K562 (cell line): ENCODE data around the gene PUSL1. TPM values are rescaled to one million over a fixed set of nuclear protein-coding genes. Genes with fewer than 3 reads are reported as not detected.
A peak's percentile ranks its signal among the peaks of the same experiment; 100 is the strongest.

ENCODE experiments used
- BMI1 ChIP-seq: fragments of 150-350 bp; IDR thresholded peaks from 2 replicates; pipeline ENCODE4 v1.6.1; 2014; ENCODE audit warnings: low read length
- ETV5 ChIP-seq: sonication (generic); formaldehyde crosslinking; IDR thresholded peaks from 2 replicates; pipeline ENCODE4 v1.4.0; 2020; ENCODE audit warnings: low read depth, mild to moderate bottlenecking, missing genetic modification reagents
- KDM1A ChIP-seq, 2 experiments: fragments of 450-650 bp; IDR thresholded peaks; 2 replicates each; pipeline ENCODE4 v1.6.1; 2016; ENCODE audit warnings: mild to moderate bottlenecking in 2 of 2
- L3MBTL2 ChIP-seq: fragments of 450-650 bp; IDR thresholded peaks from 2 replicates; pipeline ENCODE4 v1.6.1; 2016; ENCODE audit warnings: mild to moderate bottlenecking, moderate library complexity
- ZFPM2 ChIP-seq: fragments of 250-450 bp; sonication (Bioruptor Pico); IDR thresholded peaks from 2 replicates; pipeline ENCODE4 v1.5.1; 2022; ENCODE audit warnings: mild to moderate bottlenecking
- ZNF224 ChIP-seq: sonication (generic); formaldehyde crosslinking; IDR thresholded peaks from 2 replicates; pipeline ENCODE4 v1.8.0; 2022; ENCODE audit warnings: mild to moderate bottlenecking, missing genetic modification reagents
- polyA plus RNA-seq, 8 experiments: library from polyadenylated mRNA; depleted of rRNA in 4 of 8; stranded (reverse) in 5 of 8; unstranded in 3 of 8; fragments of >200 nt; fragmentation: Nextera tagmentation in 2 of 8; fragmentation: Illumina TruSeq in 1 of 8; extraction: Ambion mirVana in 2 of 8; extraction: Trizol in 1 of 8; gene quantifications; 2 replicates each; pipeline versions ENCODE4 v1.2.1 to v1.2.3, GENCODE V29; 2011 to 2014; ENCODE audit warnings: inconsistent platforms in 1 of 8, missing spikeins in 1 of 8
- total RNA-seq, 7 experiments: library from RNA; depleted of rRNA in 6 of 7; stranded (reverse); fragments of >200 nt in 6 of 7; fragmentation: Illumina TruSeq in 2 of 7; extraction: Trizol in 2 of 7; gene quantifications; 2 replicates each; pipeline versions ENCODE4 v1.2.1 to v1.2.3, GENCODE V29; 2011 to 2021; ENCODE audit warnings: low replicate concordance in 1 of 7
- TF ChIP-seq, protein P1 (sequence below): fragments of 450-650 bp; IDR thresholded peaks from 2 replicates; pipeline ENCODE4 v1.6.1; 2016; ENCODE audit warnings: mild to moderate bottlenecking, moderate library complexity
- TF ChIP-seq, protein P2 (sequence below): sonication (generic); formaldehyde crosslinking; IDR thresholded peaks from 2 replicates; pipeline ENCODE4 v1.9.0; 2022; ENCODE audit warnings: mild to moderate bottlenecking, missing genetic modification reagents
- TF ChIP-seq, protein P3 (sequence below): fragments of 250-450 bp; sonication (Bioruptor Pico); IDR thresholded peaks from 2 replicates; pipeline ENCODE4 v1.4.0; 2020; ENCODE audit warnings: borderline replicate concordance
- TF ChIP-seq, protein P4 (sequence below): fragments of 250-450 bp; sonication (Bioruptor Pico); IDR thresholded peaks from 2 replicates; pipeline ENCODE4 v1.8.0; 2022; ENCODE audit warnings: moderate library complexity, mild to moderate bottlenecking, inconsistent platforms

Gene PUSL1
- total and polyA plus RNA-seq, 9 of the 15 experiments (the other 6 are each of a cell fraction or from before 2014, with no cell fraction given) = 0.62 to 86.9 (median 13.6) TPM

DNA sequence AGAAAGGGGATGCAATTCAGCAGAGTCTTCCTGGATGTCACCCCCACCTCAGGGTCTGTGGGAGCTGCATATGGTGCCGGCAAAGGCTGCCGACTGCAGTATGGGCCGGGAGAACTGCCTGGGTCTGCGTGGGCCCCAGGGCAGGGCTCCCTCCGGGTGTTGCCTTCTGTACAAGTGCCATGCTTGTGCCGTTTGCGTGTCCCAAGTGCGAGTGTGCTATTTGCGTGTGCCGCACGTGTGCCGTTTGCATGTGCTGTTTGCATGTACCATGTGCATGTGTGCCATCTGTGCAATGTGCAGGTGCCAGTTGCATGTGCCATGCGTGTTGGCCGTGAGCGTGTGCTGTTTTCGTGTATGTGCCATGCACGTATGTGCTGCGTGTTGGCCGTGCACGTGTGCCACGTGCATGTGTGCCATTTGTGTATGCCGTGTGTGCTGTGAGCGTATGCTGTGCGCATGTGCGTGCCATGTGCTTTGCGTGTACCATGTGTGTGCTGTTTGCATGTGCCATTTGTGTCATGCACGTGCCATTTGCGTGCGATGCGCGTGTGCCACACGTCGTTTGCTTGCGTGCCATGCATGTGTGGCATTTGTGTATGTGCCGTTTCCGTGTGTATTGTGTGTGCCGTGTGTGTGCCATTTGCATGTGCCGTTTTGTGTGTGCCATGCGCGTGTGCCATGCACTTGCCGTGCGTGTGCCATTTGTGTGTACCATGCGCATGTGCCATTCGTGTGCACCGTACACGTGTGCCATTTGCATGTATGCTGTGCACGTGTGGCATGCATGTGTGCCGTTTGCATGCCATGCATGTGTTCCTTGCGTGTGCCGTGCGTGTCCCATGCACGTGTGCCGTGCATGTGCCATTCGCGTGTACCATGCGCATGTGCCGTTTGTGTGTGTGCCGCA is 21.2 kb downstream of the PUSL1 start (continued):
- peak in 1 of 2 experiments; percentile 59; a peak in 1 of 4 replicates for TF ChIP-seq KDM1A (IDR thresholded peaks at IDR 0.05)
- TF ChIP-seq ETV5 (CRISPR knock-in tag) = no peak
- TF ChIP-seq, protein P1, sequence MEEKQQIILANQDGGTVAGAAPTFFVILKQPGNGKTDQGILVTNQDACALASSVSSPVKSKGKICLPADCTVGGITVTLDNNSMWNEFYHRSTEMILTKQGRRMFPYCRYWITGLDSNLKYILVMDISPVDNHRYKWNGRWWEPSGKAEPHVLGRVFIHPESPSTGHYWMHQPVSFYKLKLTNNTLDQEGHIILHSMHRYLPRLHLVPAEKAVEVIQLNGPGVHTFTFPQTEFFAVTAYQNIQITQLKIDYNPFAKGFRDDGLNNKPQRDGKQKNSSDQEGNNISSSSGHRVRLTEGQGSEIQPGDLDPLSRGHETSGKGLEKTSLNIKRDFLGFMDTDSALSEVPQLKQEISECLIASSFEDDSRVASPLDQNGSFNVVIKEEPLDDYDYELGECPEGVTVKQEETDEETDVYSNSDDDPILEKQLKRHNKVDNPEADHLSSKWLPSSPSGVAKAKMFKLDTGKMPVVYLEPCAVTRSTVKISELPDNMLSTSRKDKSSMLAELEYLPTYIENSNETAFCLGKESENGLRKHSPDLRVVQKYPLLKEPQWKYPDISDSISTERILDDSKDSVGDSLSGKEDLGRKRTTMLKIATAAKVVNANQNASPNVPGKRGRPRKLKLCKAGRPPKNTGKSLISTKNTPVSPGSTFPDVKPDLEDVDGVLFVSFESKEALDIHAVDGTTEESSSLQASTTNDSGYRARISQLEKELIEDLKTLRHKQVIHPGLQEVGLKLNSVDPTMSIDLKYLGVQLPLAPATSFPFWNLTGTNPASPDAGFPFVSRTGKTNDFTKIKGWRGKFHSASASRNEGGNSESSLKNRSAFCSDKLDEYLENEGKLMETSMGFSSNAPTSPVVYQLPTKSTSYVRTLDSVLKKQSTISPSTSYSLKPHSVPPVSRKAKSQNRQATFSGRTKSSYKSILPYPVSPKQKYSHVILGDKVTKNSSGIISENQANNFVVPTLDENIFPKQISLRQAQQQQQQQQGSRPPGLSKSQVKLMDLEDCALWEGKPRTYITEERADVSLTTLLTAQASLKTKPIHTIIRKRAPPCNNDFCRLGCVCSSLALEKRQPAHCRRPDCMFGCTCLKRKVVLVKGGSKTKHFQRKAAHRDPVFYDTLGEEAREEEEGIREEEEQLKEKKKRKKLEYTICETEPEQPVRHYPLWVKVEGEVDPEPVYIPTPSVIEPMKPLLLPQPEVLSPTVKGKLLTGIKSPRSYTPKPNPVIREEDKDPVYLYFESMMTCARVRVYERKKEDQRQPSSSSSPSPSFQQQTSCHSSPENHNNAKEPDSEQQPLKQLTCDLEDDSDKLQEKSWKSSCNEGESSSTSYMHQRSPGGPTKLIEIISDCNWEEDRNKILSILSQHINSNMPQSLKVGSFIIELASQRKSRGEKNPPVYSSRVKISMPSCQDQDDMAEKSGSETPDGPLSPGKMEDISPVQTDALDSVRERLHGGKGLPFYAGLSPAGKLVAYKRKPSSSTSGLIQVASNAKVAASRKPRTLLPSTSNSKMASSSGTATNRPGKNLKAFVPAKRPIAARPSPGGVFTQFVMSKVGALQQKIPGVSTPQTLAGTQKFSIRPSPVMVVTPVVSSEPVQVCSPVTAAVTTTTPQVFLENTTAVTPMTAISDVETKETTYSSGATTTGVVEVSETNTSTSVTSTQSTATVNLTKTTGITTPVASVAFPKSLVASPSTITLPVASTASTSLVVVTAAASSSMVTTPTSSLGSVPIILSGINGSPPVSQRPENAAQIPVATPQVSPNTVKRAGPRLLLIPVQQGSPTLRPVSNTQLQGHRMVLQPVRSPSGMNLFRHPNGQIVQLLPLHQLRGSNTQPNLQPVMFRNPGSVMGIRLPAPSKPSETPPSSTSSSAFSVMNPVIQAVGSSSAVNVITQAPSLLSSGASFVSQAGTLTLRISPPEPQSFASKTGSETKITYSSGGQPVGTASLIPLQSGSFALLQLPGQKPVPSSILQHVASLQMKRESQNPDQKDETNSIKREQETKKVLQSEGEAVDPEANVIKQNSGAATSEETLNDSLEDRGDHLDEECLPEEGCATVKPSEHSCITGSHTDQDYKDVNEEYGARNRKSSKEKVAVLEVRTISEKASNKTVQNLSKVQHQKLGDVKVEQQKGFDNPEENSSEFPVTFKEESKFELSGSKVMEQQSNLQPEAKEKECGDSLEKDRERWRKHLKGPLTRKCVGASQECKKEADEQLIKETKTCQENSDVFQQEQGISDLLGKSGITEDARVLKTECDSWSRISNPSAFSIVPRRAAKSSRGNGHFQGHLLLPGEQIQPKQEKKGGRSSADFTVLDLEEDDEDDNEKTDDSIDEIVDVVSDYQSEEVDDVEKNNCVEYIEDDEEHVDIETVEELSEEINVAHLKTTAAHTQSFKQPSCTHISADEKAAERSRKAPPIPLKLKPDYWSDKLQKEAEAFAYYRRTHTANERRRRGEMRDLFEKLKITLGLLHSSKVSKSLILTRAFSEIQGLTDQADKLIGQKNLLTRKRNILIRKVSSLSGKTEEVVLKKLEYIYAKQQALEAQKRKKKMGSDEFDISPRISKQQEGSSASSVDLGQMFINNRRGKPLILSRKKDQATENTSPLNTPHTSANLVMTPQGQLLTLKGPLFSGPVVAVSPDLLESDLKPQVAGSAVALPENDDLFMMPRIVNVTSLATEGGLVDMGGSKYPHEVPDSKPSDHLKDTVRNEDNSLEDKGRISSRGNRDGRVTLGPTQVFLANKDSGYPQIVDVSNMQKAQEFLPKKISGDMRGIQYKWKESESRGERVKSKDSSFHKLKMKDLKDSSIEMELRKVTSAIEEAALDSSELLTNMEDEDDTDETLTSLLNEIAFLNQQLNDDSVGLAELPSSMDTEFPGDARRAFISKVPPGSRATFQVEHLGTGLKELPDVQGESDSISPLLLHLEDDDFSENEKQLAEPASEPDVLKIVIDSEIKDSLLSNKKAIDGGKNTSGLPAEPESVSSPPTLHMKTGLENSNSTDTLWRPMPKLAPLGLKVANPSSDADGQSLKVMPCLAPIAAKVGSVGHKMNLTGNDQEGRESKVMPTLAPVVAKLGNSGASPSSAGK = no peak
- no peak for TF ChIP-seq ZFPM2
- no peak for TF ChIP-seq ZNF224 (CRISPR knock-in tag)
- TF ChIP-seq, protein P2, sequence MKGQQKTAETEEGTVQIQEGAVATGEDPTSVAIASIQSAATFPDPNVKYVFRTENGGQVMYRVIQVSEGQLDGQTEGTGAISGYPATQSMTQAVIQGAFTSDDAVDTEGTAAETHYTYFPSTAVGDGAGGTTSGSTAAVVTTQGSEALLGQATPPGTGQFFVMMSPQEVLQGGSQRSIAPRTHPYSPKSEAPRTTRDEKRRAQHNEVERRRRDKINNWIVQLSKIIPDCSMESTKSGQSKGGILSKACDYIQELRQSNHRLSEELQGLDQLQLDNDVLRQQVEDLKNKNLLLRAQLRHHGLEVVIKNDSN = peak; percentile 51
- TF ChIP-seq, protein P3, sequence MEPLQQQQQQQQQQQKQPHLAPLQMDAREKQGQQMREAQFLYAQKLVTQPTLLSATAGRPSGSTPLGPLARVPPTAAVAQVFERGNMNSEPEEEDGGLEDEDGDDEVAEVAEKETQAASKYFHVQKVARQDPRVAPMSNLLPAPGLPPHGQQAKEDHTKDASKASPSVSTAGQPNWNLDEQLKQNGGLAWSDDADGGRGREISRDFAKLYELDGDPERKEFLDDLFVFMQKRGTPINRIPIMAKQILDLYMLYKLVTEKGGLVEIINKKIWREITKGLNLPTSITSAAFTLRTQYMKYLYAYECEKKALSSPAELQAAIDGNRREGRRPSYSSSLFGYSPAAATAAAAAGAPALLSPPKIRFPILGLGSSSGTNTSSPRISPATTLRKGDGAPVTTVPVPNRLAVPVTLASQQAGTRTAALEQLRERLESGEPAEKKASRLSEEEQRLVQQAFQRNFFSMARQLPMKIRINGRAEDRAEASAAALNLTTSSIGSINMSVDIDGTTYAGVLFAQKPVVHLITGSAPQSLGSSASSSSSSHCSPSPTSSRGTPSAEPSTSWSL = no peak
- TF ChIP-seq BMI1 = no peak
- no peak for TF ChIP-seq L3MBTL2
- TF ChIP-seq, protein P4, sequence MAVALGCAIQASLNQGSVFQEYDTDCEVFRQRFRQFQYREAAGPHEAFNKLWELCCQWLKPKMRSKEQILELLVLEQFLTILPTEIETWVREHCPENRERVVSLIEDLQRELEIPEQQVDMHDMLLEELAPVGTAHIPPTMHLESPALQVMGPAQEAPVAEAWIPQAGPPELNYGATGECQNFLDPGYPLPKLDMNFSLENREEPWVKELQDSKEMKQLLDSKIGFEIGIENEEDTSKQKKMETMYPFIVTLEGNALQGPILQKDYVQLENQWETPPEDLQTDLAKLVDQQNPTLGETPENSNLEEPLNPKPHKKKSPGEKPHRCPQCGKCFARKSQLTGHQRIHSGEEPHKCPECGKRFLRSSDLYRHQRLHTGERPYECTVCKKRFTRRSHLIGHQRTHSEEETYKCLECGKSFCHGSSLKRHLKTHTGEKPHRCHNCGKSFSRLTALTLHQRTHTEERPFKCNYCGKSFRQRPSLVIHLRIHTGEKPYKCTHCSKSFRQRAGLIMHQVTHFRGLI (CRISPR knock-in tag) = no peak
